ENCODE measurements around the gene VWC2L. TPM values are rescaled to one million over a fixed set of nuclear protein-coding genes. Genes with fewer than 3 reads are reported as not detected.

Gene VWC2L
- total and polyA plus RNA-seq, 2 of the 8 experiments (the other 6 are each of a cell fraction or from before 2014, with no cell fraction given) = not detected

DNA sequence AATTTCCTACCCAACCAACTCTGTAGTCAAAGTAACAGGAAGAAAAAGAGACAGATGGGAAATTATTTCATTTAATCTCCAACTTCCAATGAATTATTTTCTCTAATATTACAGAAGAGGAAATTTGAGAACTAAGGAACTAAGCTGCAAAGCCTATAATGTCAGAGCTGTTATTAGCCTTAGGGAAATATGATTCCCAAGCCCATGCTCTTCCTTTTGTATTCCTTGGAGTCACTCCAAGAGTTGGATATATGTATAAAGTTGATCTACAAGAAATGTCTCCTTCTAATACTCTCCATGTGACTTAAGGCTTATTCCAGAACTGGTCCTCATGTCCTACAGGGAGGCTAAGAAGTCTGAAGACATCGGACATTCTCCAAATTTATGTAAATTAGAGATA lies 31.6 kb upstream of the VWC2L start:
- H3K27ac ChIP-seq (ENCODE audit: low read depth, low read length) = no peak overlapping the region
- H3K14ac ChIP-seq (ENCODE audit: insufficient read length) = no peak overlapping the region
- H3K4me2 ChIP-seq (ENCODE audit: insufficient read depth in 1 of 2, low read depth in 2 of 2, low read length in 2 of 2) = no peak overlapping the region
- no peak overlapping the region for H3K4ac ChIP-seq (replicated peaks; ENCODE audit: insufficient read length, low read depth, low read length)
- no peak overlapping the region for H3K4me3 ChIP-seq (ENCODE audit: extremely low read depth in 1 of 4, insufficient read depth in 2 of 4, low read depth in 3 of 4, low read length in 4 of 4)
- H3K79me2 ChIP-seq (ENCODE audit: control insufficient read depth in 1 of 2, insufficient read depth in 2 of 2, low read length in 2 of 2) = no peaks in the 10 kb centered on the region
- WGBS, 2 experiments (ENCODE audit: extremely low coverage in 1 of 2, insufficient coverage in 1 of 2, insufficient read length in 1 of 2, insufficient replicate concordance in 2 of 2, low coverage in 1 of 2, low lambda C conversion rate in 2 of 2, missing lambda C conversion rate in 1 of 2) = 82% methylated on average over 1 of the region's 1 CpG; no CpG with 5 or more reads in 1 of the 2 experiments
- H4K91ac ChIP-seq (replicated peaks; ENCODE audit: insufficient read length, low read length) = no peak overlapping the region
- no peaks in the 10 kb centered on the region for H4K20me1 ChIP-seq (replicated peaks in 1 of 2; ENCODE audit: control insufficient read depth in 1 of 2, insufficient read depth in 2 of 2, low read length in 2 of 2)
- no peak overlapping the region for H2AFZ ChIP-seq (ENCODE audit: low read length)
- TF ChIP-seq, protein P1, sequence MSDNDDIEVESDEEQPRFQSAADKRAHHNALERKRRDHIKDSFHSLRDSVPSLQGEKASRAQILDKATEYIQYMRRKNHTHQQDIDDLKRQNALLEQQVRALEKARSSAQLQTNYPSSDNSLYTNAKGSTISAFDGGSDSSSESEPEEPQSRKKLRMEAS (IDR thresholded peaks at IDR 0.05) = no peak
- TF ChIP-seq BRCA1 (IDR thresholded peaks at IDR 0.05; ENCODE audit: low read depth, low read length) (no peak), EP300 (IDR thresholded peaks at IDR 0.05; ENCODE audit: borderline replicate concordance in 1 of 2, low read depth in 2 of 2, low read length in 2 of 2) (no peak), SUZ12 (IDR thresholded peaks at IDR 0.05; ENCODE audit: low read length) (no peak), EGR1 (IDR thresholded peaks at IDR 0.05; ENCODE audit: borderline replicate concordance, low read depth, low read length) (no peak), BACH1 (IDR thresholded peaks at IDR 0.05; ENCODE audit: low read length) (no peak), RNF2 (IDR thresholded peaks at IDR 0.05; ENCODE audit: borderline replicate concordance, low read depth, low read length, missing control alignments, poor library complexity, severe bottlenecking) (no peak), TAF1 (IDR thresholded peaks at IDR 0.05; ENCODE audit: low read depth, low read length) (no peak), SAP30 (IDR thresholded peaks at IDR 0.05; ENCODE audit: insufficient read depth, insufficient replicate concordance, low read length) (no peak), SIRT6 (IDR thresholded peaks at IDR 0.05; ENCODE audit: low read length) (no peak), CREB1 (IDR thresholded peaks at IDR 0.05) (no peak), KDM1A (IDR thresholded peaks at IDR 0.05; ENCODE audit: borderline replicate concordance, low read length) (no peak)
- TF ChIP-seq, protein P2, sequence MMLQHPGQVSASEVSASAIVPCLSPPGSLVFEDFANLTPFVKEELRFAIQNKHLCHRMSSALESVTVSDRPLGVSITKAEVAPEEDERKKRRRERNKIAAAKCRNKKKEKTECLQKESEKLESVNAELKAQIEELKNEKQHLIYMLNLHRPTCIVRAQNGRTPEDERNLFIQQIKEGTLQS (IDR thresholded peaks at IDR 0.05; ENCODE audit: insufficient read depth, low read depth, low read length) = no peak
- H2AK5ac ChIP-seq (ENCODE audit: low read depth, low read length) = no peak overlapping the region
- no peak for DNase-seq (ENCODE audit: low read depth in 1 of 2, low spot score in 2 of 2)
- H2BK20ac ChIP-seq (ENCODE audit: low read length) = no peak overlapping the region
- H2BK15ac ChIP-seq (ENCODE audit: low read length) = no peak overlapping the region
- H4K8ac ChIP-seq (ENCODE audit: extremely low read depth, insufficient read depth, low read length) = no peak overlapping the region
- H2BK12ac ChIP-seq (ENCODE audit: low read depth, low read length) = no peak overlapping the region
- no peak for FAIRE-seq
- H3K18ac ChIP-seq (ENCODE audit: extremely low read depth, low read length) = no peak overlapping the region
- no peak overlapping the region for H4K5ac ChIP-seq (ENCODE audit: insufficient read length, low read depth, low read length)
- ChIA-PET POLR2A (ENCODE audit: partially characterized antibody) (no interaction called here), CTCF (ENCODE audit: partially characterized antibody) (interaction anchor here (1.3 kb wide), 2 partner anchors 15 to 208 kb away, joined by 3 to 5 read pairs; no protein-coding TSS in a partner anchor)
- H3K9me3 ChIP-seq (ENCODE audit: insufficient read depth in 2 of 2, low read depth in 1 of 2, low read length in 1 of 2) = no peaks in the 10 kb centered on the region
- no peaks in the 10 kb centered on the region for H3K4me1 ChIP-seq (replicated peaks in 1 of 4; ENCODE audit: control insufficient read depth in 3 of 4, insufficient read depth in 4 of 4, low read length in 3 of 4)
- H3K56ac ChIP-seq (replicated peaks; ENCODE audit: insufficient read length, low read depth, low read length) = no peak overlapping the region
- no peaks in the 10 kb centered on the region for H3K27me3 ChIP-seq (replicated peaks in 1 of 4; ENCODE audit: control insufficient read depth in 3 of 4, extremely low read depth in 1 of 4, insufficient read depth in 3 of 4, low read length in 3 of 4)
- H3K36me3 ChIP-seq (ENCODE audit: control insufficient read depth in 2 of 4, insufficient read depth in 4 of 4, low read length in 3 of 4) = no peaks in the 10 kb centered on the region
- H3K9ac ChIP-seq (replicated peaks in 1 of 4; ENCODE audit: extremely low read depth in 1 of 4, low read depth in 3 of 4, low read length in 3 of 4) = no peak overlapping the region
- no peaks in the 10 kb centered on the region for H3K23me2 ChIP-seq (ENCODE audit: low read depth, low read length)
- H2BK5ac ChIP-seq (ENCODE audit: low read depth, low read length) = no peak overlapping the region
- H3K79me1 ChIP-seq (ENCODE audit: low read depth, low read length) = no peaks in the 10 kb centered on the region
- H3K23ac ChIP-seq (ENCODE audit: insufficient read length) = no peak overlapping the region
- H2BK120ac ChIP-seq (replicated peaks; ENCODE audit: low read depth, low read length) = no peak overlapping the region

Data from H1 (cell line).